Mononuclear cell (primary cell): ENCODE data around the gene TRAPPC2L. TPM values are rescaled to one million over a fixed set of nuclear protein-coding genes. Genes with fewer than 3 reads are reported as not detected.

Experiments used
- H3K27me3 ChIP-seq: 2 replicates; pipeline ENCODE4 v1.6.0; 2011; ENCODE audit warnings: low read length, control low read depth; ENCODE audit not compliant: insufficient read depth
- H3K4me1 ChIP-seq: 2 replicates; pipeline ENCODE4 v1.5.1; 2011; ENCODE audit warnings: mild to moderate bottlenecking, low read length, control low read depth; ENCODE audit not compliant: insufficient read depth
- H3K4me3 ChIP-seq: 2 replicates; pipeline ENCODE4 v1.5.1; 2011; ENCODE audit warnings: mild to moderate bottlenecking, low read length, moderate library complexity
- H3K9me3 ChIP-seq: 2 replicates; pipeline ENCODE4 v1.5.1; 2011; ENCODE audit warnings: low read depth, mild to moderate bottlenecking, control low read depth, low read length
- total RNA-seq: library from RNA; depleted of rRNA; stranded (reverse); fragments of >200 nt; gene quantifications from one replicate; pipeline ENCODE4 v1.2.3, GENCODE V29; 2012

Gene TRAPPC2L
- total RNA-seq, 1 donor: 24.0 TPM

- H3K9me3 ChIP-seq: no peaks in the 10 kb centered on the region
- H3K27me3 ChIP-seq: no peaks in the 10 kb centered on the region
- no peak overlapping the region for H3K4me3 ChIP-seq
- H3K4me1 ChIP-seq: no peaks in the 10 kb centered on the region
Observed at GRCh38 chr16:88827727-88828126, 29.2 kb upstream of the TRAPPC2L start.

- Histone ChIP-seq H3K9me3 (no peaks in the 10 kb centered on the region), H3K4me3 (no peak overlapping the region), H3K27me3 (no peaks in the 10 kb centered on the region), H3K4me1 (no peaks in the 10 kb centered on the region)
Observed at GRCh38 chr16:88828711-88829110, 28.2 kb upstream of the TRAPPC2L start.

DNA sequence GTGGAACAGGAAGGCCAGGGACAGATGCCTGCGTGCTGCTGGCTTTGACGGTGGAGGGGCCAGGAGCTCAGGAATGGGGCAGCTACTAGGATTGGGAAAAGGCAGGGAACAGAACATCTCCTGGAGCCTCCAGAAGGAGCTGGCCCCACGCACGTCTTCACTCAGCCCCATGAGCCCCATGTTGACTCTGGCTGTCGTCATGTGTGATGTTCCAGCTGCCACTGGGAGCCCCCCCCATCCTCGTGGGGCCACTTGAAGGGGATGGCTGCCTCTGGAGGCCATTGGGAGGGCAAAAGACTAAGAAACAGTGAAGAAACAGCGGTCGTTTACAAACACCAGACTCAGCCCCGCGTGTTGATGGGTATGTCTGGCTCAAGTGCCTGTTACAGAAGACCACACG lies 26.7 kb upstream of the TRAPPC2L start:
- no peaks in the 10 kb centered on the region for H3K9me3 ChIP-seq
- no peaks in the 10 kb centered on the region for H3K4me1 ChIP-seq
- H3K27me3 ChIP-seq: no peaks in the 10 kb centered on the region
- H3K4me3 ChIP-seq: no peak overlapping the region

DNA sequence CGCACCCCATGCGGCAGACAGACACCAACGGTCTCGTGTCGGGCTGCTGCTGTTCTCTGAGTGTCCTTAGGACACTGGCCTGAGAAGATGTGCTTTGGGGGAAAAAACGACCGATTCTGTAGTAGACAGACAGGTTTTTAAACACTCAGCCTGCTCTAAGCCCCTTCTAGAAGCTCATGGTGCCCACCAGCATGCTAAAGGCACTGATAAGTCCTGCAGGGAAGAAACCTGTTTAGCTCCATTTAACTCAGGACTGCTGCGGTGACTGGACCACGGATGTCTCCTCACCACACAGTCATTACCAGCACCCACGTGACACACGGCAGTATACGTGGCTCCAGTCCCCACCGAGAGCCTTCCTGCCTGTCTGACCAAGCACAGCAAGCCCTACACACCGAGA lies 26.1 kb upstream of the TRAPPC2L start:
- no peak overlapping the region for H3K4me3 ChIP-seq
- no peaks in the 10 kb centered on the region for H3K27me3 ChIP-seq
- H3K4me1 ChIP-seq: no peaks in the 10 kb centered on the region
- H3K9me3 ChIP-seq: no peaks in the 10 kb centered on the region

GRCh38 chr16:88831838-88832237 lies 25.1 kb upstream of the TRAPPC2L start:
- Histone ChIP-seq H3K9me3 (no peaks in the 10 kb centered on the region), H3K27me3 (no peaks in the 10 kb centered on the region), H3K4me1 (no peaks in the 10 kb centered on the region), H3K4me3 (no peak overlapping the region)

DNA sequence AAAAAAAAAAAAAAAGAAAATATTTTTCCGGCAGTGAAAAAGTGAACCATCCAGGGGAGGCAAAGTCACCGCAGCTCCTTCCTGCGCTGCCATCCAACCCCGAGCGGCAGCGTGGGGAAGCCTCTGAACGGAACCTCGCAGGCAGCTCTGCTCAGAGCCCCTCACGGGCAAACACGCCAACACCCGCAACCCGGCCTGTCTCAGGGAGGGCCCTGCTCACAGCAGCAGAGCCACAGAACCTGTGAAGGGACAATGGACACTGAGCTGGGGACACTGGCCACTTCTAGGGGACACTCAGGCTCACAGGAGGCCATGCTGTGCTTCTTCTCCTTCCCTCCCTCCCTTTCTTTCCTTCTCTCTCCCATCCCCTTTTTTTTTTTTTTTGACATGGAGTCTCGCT lies 23.8 kb upstream of the TRAPPC2L start:
- H3K4me1 ChIP-seq: no peaks in the 10 kb centered on the region
- no peaks in the 10 kb centered on the region for H3K27me3 ChIP-seq
- H3K4me3 ChIP-seq: no peak overlapping the region
- H3K9me3 ChIP-seq: no peaks in the 10 kb centered on the region

DNA sequence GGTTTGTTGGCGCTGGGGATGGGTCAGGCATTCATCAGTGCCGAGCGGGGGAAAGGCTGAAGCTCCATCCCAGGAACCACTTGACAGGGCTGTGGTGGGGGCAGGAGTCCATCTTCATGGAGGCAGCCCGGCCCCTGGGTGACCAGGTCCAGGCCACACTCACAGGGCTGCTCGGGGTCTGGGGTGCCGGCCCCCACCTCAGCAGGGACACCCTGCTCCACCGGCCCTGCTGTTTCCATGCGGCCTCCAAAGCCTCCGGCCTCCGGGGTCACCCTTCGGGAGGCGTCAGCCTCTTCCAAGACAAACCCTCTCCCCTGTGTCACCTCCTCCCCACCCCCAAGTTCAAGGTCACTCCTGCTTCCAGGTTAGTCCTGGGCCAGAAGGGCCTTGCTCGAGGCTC lies 22.3 kb upstream of the TRAPPC2L start:
- peaks cover 3% of the 10 kb centered on the region for H3K4me1 ChIP-seq
- H3K4me3 ChIP-seq: no peak overlapping the region
- H3K27me3 ChIP-seq: no peaks in the 10 kb centered on the region
- no peaks in the 10 kb centered on the region for H3K9me3 ChIP-seq

GRCh38 chr16:88835383-88835782 lies 21.5 kb upstream of the TRAPPC2L start:
- H3K9me3 ChIP-seq: no peaks in the 10 kb centered on the region
- peaks cover 6% of the 10 kb centered on the region for H3K4me1 ChIP-seq
- H3K27me3 ChIP-seq: no peaks in the 10 kb centered on the region
- no peak overlapping the region for H3K4me3 ChIP-seq

DNA sequence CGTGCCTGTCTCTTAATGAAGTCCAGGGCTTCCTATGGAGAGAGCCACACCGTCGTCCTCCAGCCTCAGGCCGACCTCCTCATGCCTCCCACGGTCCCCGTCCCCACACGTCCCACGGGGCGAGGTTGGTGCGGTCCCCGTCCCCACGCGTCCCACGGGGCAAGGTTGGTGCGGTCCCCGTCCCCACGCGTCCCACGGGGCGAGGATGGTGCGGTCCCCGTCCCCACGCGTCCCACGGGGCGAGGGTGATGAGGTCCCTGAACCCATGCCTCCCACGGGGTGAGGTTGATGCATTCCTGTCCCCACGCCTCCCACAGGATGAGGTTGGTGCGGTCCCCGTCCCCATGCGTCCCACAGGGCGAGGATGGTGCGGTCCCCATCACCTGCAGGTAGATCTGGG lies 21.1 kb upstream of the TRAPPC2L start:
- Histone ChIP-seq H3K9me3 (no peaks in the 10 kb centered on the region), H3K4me3 (no peak overlapping the region), H3K27me3 (no peaks in the 10 kb centered on the region), H3K4me1 (peaks cover 10% of the 10 kb centered on the region)

DNA sequence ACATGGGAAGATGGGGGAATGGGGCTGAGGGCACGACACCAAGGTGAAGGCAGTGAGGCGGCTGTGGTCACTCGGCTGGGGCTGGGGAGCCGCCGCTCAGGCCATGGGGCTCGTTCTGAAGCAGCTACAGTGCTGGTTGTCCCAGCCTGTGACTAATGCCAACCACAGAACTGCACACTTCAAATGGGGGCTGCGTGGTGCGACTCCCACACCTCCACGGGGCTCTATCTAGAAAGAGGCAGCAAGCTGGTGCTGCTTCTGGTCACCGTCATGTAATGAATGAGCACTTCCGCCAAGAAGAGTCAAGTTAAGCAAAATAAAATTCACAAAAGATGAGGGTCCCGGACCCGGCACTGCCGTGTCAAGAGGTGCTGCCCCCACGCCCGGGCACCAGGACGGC lies 20.1 kb upstream of the TRAPPC2L start:
- no peaks in the 10 kb centered on the region for H3K9me3 ChIP-seq
- H3K27me3 ChIP-seq: no peaks in the 10 kb centered on the region
- H3K4me1 ChIP-seq: peaks cover 17% of the 10 kb centered on the region
- H3K4me3 ChIP-seq: no peak overlapping the region

DNA sequence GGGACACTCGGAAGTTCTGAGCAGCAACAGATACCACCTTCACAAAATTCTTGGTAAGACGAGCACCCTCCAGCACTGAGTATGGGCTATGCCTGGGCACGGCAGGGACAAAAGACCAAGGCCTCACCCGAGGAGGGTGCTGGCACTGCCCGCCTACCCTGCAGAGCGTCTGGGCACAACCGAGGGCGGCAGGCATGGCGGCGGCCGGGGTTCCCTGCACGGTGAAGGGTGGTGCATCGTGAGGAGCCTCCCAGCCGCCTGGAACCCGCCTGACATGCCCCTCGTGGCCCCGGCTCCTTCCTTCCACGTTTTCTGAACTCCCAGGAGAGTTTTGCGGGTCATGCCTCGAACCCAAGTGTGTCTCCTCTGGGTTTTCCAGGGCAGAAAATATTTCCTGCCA lies 19.1 kb upstream of the TRAPPC2L start:
- no peaks in the 10 kb centered on the region for H3K27me3 ChIP-seq
- H3K4me3 ChIP-seq: no peak overlapping the region
- H3K4me1 ChIP-seq: peaks cover 17% of the 10 kb centered on the region
- H3K9me3 ChIP-seq: no peaks in the 10 kb centered on the region

DNA sequence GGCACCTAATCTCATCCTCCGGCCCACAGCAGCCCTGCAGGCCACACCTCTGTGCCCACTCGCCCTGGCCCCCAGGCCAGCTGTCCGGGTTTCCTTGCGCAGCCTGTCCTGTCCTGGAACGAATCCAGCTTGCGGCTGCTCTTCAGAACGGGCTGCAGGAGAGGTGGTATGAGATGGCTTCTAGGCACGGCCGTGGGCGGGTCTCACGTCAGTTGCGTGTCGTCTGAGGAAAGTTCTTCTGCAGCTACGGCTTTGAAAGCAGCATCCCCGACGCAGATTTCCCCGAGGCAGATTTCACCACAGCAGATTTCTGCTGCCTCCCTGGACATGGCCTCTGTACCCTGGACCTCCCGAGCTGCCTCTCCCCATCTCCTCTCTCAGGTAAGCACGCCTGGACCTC lies 18.4 kb upstream of the TRAPPC2L start:
- H3K4me1 ChIP-seq: peaks cover 17% of the 10 kb centered on the region
- H3K27me3 ChIP-seq: no peaks in the 10 kb centered on the region
- no peak overlapping the region for H3K4me3 ChIP-seq
- H3K9me3 ChIP-seq: no peaks in the 10 kb centered on the region

GRCh38 chr16:88839026-88839529 lies 17.8 kb upstream of the TRAPPC2L start:
- H3K4me1 ChIP-seq: peaks cover 17% of the 10 kb centered on the region
- no peaks in the 10 kb centered on the region for H3K9me3 ChIP-seq

DNA sequence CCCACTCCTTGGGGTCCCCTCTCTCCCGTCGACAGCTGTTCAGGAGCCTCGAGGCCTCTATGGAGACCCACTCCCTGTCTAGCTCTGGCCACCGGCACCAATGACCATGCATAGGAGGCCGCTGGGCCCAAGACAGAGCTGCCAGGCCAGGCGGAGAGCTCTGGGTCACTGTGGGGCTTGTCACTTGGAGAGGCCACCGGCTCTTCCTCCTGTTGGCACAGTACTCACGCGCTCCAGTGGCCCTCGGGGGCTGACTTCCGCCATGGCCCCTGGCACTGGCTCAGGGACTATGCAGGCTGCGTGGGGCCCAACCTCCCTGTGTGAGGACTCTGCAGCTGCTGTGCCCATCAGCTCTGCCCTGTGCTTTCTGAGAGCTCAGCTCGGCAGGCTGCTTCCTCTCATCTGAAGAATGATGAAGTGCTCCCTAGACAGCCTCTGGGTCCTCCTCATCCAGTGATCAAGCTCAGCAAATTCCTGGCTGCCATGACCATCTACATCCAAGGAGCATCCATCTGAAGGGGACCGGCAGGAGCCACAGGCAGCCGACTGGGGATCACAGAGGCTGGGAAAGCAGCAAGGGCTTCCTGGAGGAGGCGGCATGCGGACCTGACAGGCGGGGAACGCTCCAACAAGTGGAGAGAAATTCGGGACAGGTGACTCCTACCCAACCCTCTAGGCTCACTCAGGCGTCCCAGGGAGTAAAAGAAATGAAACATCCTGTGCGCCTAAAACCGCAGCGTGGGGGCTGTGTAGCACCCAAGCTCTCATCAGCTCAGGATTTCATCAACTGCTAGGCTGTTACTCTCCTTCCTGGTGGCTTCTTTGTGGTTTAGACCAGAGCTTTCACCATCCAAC lies 17.0 kb upstream of the TRAPPC2L start:
- H3K9me3 ChIP-seq: no peaks in the 10 kb centered on the region

More at GRCh38 chr16:88839026-88839529, 17.8 kb upstream of the TRAPPC2L start:
- no peaks in the 10 kb centered on the region for H3K27me3 ChIP-seq
- H3K4me3 ChIP-seq: no peak overlapping the region

GRCh38 chr16:88840600-88841215 lies 16.2 kb upstream of the TRAPPC2L start:
- Histone ChIP-seq H3K27me3 (no peaks in the 10 kb centered on the region), H3K4me1 (peaks cover 17% of the 10 kb centered on the region), H3K9me3 (no peaks in the 10 kb centered on the region), H3K4me3 (no peak overlapping the region)

More for the DNA sequence above, 17.0 kb upstream of the TRAPPC2L start:
- H3K4me3 ChIP-seq: no peak overlapping the region
- peaks cover 17% of the 10 kb centered on the region for H3K4me1 ChIP-seq
- no peaks in the 10 kb centered on the region for H3K27me3 ChIP-seq
